ENCODE data around the gene LRRC25.

DNA sequence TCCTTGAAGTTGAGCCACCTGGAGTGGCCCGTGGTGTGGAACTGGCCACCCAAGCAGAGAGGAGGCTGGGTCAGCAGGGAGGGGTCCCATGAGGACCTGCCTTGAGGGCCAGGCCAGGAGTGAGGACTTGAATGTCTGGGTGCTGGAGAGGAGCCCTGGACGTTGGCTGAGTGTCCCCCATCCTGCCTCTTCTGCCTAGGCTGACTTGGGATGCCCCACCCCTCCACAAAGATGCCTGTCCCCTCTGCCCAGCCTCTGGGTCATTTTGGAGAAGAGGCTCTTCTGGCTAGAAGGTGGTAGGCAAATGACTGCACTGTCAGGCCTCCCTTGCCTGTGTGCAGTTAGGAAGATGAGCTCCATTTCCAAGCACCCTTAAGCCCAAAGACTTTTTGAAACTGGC lies 23.5 kb upstream of the LRRC25 start:
- TF ChIP-seq, protein P1, sequence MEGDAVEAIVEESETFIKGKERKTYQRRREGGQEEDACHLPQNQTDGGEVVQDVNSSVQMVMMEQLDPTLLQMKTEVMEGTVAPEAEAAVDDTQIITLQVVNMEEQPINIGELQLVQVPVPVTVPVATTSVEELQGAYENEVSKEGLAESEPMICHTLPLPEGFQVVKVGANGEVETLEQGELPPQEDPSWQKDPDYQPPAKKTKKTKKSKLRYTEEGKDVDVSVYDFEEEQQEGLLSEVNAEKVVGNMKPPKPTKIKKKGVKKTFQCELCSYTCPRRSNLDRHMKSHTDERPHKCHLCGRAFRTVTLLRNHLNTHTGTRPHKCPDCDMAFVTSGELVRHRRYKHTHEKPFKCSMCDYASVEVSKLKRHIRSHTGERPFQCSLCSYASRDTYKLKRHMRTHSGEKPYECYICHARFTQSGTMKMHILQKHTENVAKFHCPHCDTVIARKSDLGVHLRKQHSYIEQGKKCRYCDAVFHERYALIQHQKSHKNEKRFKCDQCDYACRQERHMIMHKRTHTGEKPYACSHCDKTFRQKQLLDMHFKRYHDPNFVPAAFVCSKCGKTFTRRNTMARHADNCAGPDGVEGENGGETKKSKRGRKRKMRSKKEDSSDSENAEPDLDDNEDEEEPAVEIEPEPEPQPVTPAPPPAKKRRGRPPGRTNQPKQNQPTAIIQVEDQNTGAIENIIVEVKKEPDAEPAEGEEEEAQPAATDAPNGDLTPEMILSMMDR (IDR thresholded peaks at IDR 0.05), result no peak
- no peak for TF ChIP-seq POLR2A (IDR thresholded peaks at IDR 0.05)
- TF ChIP-seq EP300 (IDR thresholded peaks at IDR 0.05), result no peak
- TF ChIP-seq POLR2AphosphoS5 (IDR thresholded peaks at IDR 0.05), result no peak
